ENCODE measurements around the gene SMIM28.

- TF ChIP-seq POLR2AphosphoS5 (IDR thresholded peaks at IDR 0.05; ENCODE audit: low read depth, low read length) (no peak), POLR2A (IDR thresholded peaks at IDR 0.05; ENCODE audit: low read depth, low read length) (no peak), SPI1 (IDR thresholded peaks at IDR 0.05; ENCODE audit: low read depth, low read length) (no peak), POU2F2 (IDR thresholded peaks at IDR 0.05; ENCODE audit: low read depth, low read length) (no peak), TAF1 (IDR thresholded peaks at IDR 0.05; ENCODE audit: low read depth, low read length) (no peak), PAX5 (IDR thresholded peaks at IDR 0.05; ENCODE audit: insufficient read depth, low read length, severe bottlenecking) (no peak)
These were observed 33.5 kb downstream of the SMIM28 start for GRCh38 chr6:138410972-138411880.

All from GM12891 (cell line).